Measurements from ENCODE around the gene FLT3.

The FLT3 gene

GRCh38 chr13:27956576-27957300 lies 143.6 kb downstream of the FLT3 start:
- no peak for DNase-seq

GRCh38 chr13:27955014-27955591 lies 145.3 kb downstream of the FLT3 start:
- no peak for DNase-seq

- no peak for DNase-seq
These were observed 145.9 kb downstream of the FLT3 start for GRCh38 chr13:27954406-27954851.

- peak; percentile 74 to 78 for DNase-seq
These were observed 146.5 kb downstream of the FLT3 start for GRCh38 chr13:27953676-27954405.
